Activated T-helper 9 cell treated with anti-CD3 and anti-CD28 coated beads, Interleukin-2, amount 50 U/mL, for 16 hours (primary cell): Measurements from ENCODE around the gene ST3GAL5.

Source experiments
- DNase-seq: peaks from one replicate; pipeline ENCODE4 v3.0.0-alpha.2; 2020; ENCODE audit warnings: low read depth

ST3GAL5 gene

DNA sequence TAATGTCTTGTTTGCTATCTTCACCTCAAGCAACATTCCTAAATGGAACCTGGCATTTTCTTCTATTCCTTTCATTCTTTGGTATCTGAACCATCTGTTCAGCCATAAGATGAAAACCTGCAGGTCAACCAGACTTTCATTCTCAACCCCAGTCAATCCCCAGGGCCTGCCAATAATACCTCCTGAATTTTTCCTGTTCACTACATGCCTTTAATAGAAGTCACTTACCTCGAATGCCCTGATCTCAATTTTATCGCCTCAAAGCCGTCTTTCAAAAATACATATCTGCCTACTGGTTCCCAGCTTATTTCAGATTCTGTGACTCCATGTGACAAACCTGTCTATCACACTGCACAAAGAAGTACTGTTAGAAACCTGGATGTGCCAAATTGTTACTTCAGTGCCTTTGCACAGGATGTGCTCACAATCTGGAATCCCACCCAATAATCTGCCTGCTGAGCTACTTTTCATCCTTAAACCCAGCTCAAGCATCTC is 22.6 kb downstream of the ST3GAL5 start:
- DNase-seq: no peak

DNA sequence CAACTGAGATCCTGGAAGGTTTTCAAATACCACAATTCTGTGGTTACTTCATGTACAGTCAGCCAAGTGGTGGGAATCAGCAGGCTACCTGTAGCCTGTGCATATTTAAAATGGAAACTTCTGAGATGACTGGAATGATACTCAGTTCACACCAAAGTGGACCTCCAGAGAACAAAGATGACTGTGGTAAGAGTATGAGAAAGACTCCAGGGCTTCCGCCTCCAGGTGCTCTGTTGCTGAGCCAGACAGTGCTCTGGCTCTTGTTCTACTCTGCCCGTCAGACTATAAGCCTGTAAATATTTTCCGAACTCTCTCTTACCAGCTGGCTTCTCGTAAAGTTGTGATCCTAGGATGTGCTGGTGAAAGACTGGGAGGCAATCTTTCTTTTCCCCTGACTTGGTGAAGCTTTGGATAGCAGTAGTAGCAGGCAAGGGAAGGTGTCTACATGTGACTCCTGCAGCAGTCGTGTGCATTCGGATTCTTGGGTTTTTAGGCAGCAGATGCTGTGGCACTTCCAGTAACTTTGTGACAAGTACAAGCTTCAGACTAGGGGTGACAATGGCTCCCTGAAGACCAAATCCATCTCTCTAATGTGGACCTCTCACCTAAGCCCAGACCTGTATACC is 23.1 kb downstream of the ST3GAL5 start:
- peak; percentile 27 for DNase-seq

DNA sequence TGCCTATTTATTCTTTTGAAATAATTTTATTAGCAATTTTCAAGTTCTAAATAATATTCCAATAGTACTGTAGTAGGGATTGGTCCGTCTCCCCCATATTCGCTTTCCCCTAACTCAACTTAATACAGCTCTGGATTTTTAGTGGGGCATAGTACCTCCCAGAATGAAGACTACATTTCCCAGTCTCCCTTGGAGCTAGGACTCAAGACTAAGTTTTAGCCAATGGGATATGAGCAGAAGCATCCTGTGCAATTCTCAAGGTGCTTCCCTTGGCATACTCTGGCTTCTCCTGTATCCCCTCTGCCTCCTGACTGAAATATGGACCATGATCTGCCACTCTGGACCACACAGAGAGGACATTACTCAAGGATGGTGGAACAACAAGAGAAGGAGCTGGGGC is 24.1 kb downstream of the ST3GAL5 start:
- DNase-seq: no peak

DNA sequence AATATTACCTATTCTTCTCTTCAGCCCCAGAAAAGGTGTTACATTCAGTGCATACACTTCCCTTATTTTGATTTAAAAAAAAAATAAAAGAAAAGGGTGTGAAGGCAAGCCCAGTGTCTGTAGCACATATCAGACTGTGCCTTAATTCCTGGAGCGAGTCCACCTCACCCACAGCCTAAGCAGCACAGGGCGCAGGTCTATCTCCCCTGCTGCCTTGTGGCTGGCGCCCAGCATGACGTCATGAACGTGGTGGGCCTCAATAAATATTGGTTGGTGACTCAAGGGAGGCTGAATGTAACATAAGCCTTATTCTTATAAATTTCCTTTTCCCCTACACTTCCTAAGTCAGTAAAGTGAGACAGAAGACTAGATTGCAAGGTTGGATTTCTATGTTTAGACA is 26.4 kb downstream of the ST3GAL5 start:
- peak; percentile 27 for DNase-seq

DNA sequence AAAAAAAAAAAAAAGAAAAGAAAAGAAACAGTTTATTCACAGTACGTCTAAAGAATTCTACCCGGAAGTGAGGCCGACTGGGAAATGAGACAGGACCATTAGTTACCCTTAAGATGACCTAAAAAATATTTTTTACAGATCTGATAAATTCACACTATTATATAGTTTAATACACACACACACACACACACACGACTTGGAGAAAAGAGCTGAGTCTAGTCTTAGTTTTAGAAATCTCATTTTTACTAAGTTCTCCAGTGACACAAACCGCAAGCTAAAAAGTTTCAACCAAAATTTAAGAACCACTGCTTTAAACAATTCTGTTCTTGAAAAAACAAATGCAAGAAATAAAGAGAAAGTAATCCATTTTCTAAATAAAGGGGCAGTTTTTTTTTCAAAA is 27.1 kb downstream of the ST3GAL5 start:
- DNase-seq: no peak

DNA sequence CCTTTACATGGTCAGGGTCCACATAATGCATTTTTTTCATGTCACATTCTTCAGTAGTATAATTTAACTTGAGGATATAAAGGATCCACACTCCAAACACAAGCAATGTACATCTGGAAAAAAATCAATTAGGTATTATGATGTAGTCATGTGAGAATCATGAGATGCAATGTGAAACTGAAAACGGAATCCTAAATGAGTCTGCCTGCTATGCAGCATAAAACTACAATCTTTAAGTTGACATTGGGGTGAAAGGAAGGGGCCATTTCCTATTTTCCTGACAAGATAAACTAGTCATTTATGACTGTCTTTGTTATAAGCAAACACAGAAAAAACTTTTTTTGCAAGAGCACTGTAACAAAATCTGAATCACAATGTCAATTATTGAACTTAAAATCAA is 27.6 kb downstream of the ST3GAL5 start:
- no peak for DNase-seq

DNA sequence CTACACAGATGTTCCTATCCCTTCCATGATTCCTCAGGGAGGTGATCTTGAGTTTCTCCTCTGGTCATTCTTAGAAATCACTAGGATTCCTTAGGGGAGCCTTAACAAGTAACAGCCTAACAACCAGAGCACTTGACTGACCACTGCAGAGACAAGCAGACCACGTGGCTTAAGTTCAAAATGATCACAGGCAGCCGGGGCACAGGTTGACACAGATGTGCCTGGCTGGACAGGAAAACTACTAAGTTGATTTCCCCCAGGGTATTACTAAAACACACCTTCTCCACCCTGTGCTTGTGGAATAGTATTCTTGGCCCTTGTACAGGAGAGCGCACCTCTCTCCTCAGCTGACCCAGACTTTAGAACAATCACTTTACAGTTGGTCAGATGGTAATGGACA is 29.9 kb downstream of the ST3GAL5 start:
- no peak for DNase-seq

DNA sequence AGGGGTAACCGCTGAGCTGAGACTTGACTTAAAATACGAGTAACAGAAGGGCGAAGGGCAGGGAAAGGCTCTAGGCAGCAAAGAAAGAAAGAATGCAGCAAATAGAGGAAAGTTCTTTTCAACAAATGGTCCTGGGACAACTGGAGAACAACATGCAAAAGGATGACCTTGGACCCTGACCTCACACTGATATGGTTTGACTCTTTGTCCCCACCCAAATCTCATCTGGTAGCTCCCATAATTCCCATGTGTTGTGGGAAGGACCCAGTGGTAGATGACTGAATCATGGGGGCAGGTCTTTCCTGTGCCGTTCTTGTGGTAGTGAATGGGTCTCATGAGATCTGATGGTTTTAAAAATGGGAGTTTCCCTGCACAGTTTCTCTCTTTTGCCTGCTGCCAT is 33.9 kb downstream of the ST3GAL5 start:
- DNase-seq: no peak

DNA sequence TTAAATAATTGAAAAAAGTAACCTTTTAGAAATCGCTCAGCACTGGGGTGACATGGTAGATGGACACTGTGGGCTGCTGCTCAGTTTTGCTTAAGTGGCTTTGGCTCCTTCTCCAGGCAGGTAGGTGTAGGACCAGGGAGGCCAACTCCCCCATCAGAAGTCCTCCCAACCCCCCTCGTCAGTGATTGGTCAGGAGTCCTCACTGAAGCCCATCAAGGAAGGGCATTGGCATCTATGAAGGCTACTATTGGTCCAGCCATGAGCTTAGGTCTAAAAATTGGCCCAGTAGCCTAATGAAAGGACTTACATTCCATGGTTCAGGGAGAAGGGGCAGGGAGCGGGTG is 34.7 kb downstream of the ST3GAL5 start:
- no peak for DNase-seq

DNA sequence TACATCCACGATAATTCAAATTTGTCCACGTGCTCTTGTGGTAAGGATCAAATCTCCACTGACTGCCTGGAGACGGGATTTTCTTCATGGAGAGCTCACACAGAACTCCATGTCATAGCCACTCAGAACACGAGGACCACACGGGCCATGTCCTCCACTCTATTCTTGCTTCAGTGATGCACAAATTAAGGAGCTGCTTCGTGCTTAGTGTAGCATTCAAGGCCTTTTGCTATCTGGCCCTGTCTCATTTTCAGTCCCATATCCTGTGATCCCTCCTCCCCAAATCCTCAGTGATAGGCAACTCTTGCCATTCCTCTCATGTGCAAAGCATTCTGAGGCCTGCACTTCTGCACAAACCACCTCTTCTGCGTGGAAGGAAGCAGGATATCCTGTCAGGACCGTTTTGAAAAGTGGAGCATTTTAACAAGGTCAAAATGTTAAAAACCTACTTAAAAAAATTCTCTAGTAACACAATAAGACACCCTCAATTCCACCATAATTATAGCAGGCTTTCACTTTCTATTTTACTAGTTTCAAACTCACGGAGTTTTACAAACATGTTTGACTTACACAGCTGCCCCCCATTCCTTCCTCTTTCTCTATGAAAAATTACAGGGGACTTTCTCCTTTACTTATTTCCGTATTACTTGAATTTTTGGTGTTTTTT is 35.2 kb downstream of the ST3GAL5 start:
- no peak for DNase-seq

DNA sequence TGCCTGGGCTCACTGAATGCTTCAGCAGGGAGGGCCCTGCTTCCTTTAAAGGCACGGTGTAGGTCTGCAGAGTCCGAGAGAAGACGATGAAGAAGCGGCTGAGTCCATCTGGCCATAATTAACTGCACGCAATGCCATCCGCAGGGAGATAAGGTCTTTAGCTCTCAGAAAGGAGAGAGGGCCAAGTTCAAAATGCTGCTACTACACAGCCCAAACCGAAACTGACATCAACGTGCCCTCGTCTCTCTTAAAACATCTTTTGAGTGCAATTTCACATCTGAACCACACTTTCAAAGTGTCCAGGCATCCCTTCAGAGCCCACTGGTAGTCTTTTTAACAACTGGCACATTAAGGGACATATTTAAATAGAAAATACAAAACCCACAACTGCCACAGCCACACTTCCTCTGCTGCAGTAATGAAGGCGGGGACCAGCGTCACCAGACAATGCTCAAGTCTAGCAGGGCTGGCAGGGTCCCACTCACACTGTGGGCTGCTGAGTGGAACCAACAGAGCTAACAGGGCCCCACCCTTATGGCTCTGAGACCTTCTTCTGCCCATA is 35.8 kb downstream of the ST3GAL5 start:
- peak; percentile 41 for DNase-seq

DNA sequence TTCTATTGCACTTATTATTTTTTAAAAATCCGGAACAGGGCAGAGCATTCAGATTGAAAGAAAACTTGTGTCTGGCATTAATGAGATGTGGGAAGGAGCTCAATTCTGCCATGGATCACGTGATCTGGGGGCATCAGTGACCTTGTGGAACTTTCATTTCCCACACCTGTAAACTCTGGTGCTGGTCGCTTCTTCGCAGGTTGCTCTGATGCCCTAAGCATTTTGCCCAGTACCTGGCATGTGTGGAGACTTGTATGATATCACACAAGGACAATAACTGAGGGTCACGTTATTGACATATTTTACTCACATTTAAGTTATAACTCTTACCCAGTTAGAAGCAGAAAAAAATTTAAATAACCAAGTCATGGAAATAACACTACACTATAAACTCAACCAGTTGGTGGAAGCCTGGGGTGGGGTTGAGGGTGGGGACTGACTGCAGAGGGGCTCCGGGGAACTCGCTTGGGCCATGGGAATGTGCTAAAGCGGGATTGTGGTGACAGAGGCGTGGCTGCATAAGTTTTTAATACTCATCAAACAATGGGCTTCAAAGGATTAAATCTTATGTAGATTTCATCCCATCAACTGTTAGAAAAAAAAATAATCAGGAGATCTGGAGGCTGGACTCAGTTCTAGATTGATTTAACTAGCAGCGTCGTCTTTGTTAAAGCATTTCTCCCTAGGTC is 36.5 kb downstream of the ST3GAL5 start:
- no peak for DNase-seq

DNA sequence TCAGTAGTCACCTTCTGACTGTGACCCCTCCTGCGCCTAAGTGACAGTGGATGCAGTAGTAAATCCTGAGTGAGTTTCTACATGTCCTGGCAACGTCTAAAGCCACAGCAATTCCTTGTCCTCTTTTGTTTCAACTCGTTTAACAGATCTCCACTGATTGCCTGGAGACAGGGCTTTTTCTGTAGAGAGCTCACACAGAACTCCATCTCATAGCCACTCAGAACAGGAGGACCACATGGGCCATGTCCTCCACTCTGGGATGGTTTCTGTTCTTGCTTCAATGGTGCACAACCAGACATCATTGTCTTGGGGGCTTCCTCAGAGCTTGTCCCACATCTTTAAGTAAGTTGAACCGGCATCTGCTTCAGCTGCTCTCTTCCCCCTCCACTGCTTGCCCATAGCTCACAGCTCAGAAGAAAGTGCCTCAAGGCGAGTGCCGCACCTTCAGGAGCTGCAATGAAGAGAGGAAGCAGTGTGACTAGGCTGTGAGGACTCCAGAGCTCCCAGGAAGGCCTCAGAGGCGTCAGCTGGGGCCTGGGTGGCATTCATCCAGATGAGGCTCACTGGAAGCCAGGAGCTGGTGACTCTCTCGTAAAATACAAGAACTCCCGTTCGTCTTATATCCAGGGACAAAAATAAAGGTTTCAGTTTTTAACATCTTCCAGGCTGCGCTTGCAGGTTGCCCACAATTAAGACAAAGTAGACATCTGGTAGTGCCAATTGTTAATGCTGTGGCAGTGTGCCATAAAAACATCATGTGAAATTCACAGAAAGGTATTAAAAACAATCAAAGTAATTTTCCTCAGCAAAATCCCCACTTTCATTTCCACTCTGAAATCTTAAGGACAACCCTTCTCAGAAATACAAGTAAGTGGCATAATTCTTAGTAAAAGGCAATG is 37.3 kb downstream of the ST3GAL5 start:
- no peak for DNase-seq

DNA sequence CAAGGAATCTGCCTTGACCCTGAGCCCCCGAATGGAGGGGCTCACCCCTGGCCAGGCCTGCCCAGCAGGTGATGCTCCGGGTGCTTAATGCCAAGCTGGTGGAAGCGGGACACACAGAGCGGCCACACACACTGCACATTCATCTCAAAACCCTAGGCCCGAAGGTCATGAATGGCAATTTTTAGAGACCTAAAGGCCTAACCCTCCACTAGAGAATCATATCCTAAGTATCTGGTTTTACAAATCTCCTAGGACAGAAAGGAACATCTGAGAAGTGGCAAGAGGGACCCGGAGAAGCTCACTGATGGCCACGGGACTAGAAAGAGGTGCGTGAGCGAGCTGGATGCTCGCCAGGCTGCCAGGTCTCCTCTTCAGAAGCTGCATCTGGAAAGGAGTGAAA is 38.3 kb downstream of the ST3GAL5 start:
- DNase-seq: no peak

DNA sequence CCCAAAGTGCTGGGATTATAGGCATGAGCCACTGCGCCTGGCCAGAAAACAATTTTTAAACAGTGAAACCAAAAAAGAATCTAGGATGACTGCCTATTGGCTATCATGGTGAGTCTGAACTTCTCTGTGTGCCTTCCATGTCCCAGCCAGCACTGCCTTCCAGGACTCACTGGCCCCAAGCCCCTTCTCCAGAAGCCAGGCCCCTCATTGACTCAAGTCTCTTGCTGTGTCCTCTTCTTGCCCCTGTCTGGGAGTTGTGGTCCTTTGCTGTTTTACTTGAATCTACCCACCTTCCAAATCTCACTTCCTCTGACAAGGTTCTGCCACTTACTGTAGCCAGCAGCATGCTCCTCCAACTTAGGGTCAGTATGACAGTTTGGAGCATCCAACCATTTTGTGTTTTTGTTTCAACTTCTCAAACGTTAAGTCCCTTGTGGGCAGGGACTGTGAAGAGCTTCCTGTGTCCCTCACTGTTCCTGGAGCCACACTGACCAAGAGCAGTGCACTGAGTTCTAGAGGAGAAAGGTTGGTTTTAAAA is 41.7 kb downstream of the ST3GAL5 start:
- no peak for DNase-seq

DNA sequence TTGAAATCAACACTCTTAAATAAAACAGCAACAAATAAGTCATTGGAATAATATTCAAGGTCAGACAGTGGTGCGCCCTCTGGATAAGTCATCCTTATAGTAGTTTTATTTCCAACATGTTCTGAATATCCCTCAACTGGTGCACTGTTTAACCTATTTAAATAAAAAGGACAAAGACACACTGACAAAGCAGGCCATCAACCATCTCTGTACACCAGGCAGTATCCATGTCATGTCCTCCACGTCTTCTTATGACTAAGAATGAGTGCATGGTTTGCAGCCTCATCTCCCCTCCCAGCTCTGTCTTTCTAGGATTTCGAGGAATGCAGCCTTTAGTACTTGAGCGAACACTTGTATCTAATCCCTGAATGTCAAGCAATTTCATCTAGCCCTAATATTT is 42.4 kb downstream of the ST3GAL5 start:
- no peak for DNase-seq

DNA sequence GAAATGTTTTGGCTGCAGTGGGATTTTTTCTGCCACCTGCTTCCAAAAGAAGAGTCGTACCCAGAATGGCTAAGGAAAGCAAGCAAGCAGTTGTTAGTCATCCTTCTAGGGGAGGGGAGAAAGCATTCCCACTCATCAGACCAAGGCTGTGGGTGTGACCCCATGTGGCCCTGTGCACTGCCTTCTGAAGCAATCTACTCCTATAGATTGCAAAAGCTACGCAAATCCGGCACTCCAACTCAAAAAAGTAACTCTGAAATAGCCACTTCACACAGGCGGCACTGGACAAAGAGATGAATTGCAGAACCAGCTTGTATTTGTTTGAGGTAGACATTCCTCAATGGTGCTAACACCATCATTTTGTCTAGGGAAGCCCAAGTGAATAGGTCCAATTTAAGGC is 44.3 kb downstream of the ST3GAL5 start:
- no peak for DNase-seq

DNA sequence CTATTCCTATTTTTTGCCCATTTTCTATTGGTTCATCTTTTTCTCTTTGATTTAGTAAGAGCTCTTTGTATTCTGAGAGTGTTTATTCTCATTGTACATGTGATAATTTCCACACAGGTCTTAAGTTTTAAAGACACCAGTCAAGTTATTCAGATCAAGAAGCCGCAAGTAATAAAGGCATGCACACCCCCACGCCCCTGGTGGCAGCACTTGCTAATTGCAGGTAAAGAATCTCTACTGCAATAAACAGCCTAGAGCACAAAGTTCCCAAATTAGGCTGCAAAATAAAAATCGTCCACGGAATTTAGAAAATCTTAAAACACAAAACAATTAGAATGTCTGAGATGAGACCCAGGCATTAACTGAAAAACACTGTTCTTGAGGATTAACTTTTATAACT is 45.2 kb downstream of the ST3GAL5 start:
- DNase-seq: no peak

DNA sequence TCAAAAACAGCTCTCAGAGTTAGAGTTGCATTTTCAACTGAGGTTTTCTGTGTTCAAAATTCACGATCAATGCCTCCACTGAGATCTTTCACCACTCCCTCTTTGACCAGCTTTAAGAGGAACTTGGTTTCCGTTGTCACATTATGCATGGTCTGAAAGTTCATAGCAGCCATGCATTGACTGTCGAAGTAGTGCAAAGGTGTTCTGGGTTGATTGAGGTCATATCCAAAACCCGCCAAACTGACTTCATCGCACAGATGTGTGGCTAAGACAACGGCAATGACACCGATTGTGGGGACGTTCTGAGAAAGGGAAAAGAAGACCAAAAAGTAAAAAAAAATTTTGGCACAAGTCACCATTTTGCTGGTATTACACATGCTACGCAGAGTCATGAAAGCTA is 48.7 kb downstream of the ST3GAL5 start:
- no peak for DNase-seq

DNA sequence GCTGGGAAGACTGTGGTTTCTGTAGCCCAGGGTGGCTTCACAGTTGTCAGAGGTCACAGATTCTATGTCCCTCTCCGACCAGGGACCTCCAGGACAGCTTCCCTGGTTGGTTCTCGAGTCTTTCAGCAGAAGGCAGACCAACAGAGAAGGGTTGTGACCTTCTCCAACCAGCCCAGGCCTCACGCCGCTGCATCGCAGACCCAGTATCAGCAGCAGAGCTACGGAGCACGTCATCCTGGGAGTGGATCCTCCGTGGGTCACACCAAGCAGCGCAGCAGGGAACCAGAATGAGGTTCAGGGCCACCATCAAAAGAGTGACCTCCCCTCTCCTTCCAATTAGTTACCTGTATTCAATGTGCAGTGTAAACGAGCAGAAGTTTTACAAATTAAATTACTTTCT is 49.3 kb downstream of the ST3GAL5 start:
- no peak for DNase-seq

DNA sequence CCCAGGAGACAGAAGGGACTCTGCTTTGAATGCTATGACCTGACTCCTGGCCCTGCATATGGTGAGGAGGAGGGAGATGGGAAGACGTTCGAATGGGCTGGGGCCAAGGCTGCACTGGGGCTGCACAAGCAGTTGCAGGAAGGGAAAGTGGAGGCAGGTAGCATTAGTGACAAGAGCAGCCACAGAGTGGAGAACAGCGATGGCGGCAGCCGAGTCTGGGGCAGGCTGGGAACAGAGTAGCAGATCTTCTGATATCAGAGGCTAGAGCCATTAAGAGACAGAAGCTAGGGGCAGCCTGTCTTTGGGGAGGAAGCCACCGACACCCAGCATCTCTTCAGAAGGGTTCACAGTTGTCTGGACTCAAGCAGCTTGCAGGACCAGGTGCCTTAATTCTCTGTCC is 50.1 kb downstream of the ST3GAL5 start:
- no peak for DNase-seq

DNA sequence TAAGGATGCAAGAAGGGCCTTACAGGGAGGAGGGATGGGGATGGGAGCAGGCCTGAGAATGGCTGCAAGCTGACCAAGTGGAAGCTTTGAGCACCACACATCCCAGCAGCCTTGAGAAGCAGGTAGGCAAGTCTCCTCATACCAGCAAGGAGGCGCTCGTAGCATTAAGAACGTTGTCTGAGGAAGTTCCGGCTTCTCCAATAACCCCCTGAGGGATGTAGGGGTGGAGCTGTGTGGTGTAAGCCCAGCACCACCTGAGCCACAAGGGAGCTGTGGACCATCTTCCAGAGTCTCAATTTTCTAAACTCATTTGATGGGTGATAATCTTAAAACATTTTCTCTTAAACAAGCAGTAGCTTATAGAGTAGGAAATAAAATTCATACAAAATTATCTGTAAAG is 50.6 kb downstream of the ST3GAL5 start:
- DNase-seq: no peak
